ENCODE measurements around the gene PLCD3. TPM values are rescaled to one million over a fixed set of nuclear protein-coding genes. Genes with fewer than 3 reads are reported as not detected.

PLCD3 gene
- polyA plus RNA-seq, 1 donor from 2014 or later: 1.3 TPM

GRCh38 chr17:45155483-45155882 is 23.2 kb upstream of the PLCD3 start:
- no peaks in the 10 kb centered on the region for H3F3A ChIP-seq (ENCODE audit: insufficient read depth, low read length, poor library complexity, severe bottlenecking)
- H3K9me3 ChIP-seq (ENCODE audit: low read length): no peaks in the 10 kb centered on the region
- TF ChIP-seq CTCF (IDR thresholded peaks at IDR 0.05; ENCODE audit: poor library complexity, severe bottlenecking): no peak
- no peak for TF ChIP-seq MXI1 (conservative IDR thresholded peaks at IDR 0.05; ENCODE audit: poor library complexity, severe bottlenecking)
- no peak for TF ChIP-seq EP300 (conservative IDR thresholded peaks at IDR 0.05; ENCODE audit: poor library complexity, severe bottlenecking)
- TF ChIP-seq REST (IDR thresholded peaks at IDR 0.05; ENCODE audit: borderline replicate concordance): no peak
- TF ChIP-seq EZH2 (IDR thresholded peaks at IDR 0.05; ENCODE audit: borderline replicate concordance, insufficient read depth, low read length, poor library complexity, severe bottlenecking): no peak
- TF ChIP-seq SMC3 (conservative IDR thresholded peaks at IDR 0.05; ENCODE audit: poor library complexity): no peak
- H3K4me2 ChIP-seq (ENCODE audit: low read length): no peak overlapping the region
- no peak overlapping the region for H3K4me3 ChIP-seq (ENCODE audit: low read length)
- no peak overlapping the region for H2AFZ ChIP-seq (ENCODE audit: low read depth, low read length)
- no peaks in the 10 kb centered on the region for H3K27me3 ChIP-seq (ENCODE audit: insufficient read depth, low read depth, low read length)
- no peak overlapping the region for H3K27ac ChIP-seq (ENCODE audit: low read length)
- no peaks in the 10 kb centered on the region for H3K36me3 ChIP-seq (ENCODE audit: insufficient read depth, low read length)
- H3K79me2 ChIP-seq (replicated peaks; ENCODE audit: insufficient read depth, low read length): peaks cover 28% of the 10 kb centered on the region
- H3K9ac ChIP-seq (ENCODE audit: low read length): no peak overlapping the region
- no peaks in the 10 kb centered on the region for H3K9me2 ChIP-seq (ENCODE audit: insufficient read depth, low read length)
- peaks cover 4% of the 10 kb centered on the region for H4K20me1 ChIP-seq (ENCODE audit: insufficient read depth)

- Histone ChIP-seq H3K4me2 (ENCODE audit: low read length) (no peak overlapping the region), H4K20me1 (ENCODE audit: insufficient read depth) (peaks cover 4% of the 10 kb centered on the region), H3F3A (ENCODE audit: insufficient read depth, low read length, poor library complexity, severe bottlenecking) (no peaks in the 10 kb centered on the region), H3K27me3 (ENCODE audit: insufficient read depth, low read depth, low read length) (no peaks in the 10 kb centered on the region), H3K4me3 (ENCODE audit: low read length) (no peak overlapping the region), H2AFZ (ENCODE audit: low read depth, low read length) (no peak overlapping the region), H3K9ac (ENCODE audit: low read length) (no peak overlapping the region), H3K79me2 (replicated peaks; ENCODE audit: insufficient read depth, low read length) (peaks cover 28% of the 10 kb centered on the region), H3K9me2 (ENCODE audit: insufficient read depth, low read length) (no peaks in the 10 kb centered on the region), H3K36me3 (ENCODE audit: insufficient read depth, low read length) (no peaks in the 10 kb centered on the region), H3K9me3 (ENCODE audit: low read length) (no peaks in the 10 kb centered on the region), H3K27ac (ENCODE audit: low read length) (no peak overlapping the region)
- no peak for TF ChIP-seq EZH2 (IDR thresholded peaks at IDR 0.05; ENCODE audit: borderline replicate concordance, insufficient read depth, low read length, poor library complexity, severe bottlenecking)
- no peak for TF ChIP-seq REST (IDR thresholded peaks at IDR 0.05; ENCODE audit: borderline replicate concordance)
- no peak for TF ChIP-seq SMC3 (conservative IDR thresholded peaks at IDR 0.05; ENCODE audit: poor library complexity)
- TF ChIP-seq RAD21 (conservative IDR thresholded peaks at IDR 0.05): no peak
These were observed 22.7 kb upstream of the PLCD3 start for GRCh38 chr17:45155029-45155428.
